OCI-LY7 (cell line): ENCODE data around the gene ROBO1.

ENCODE experiments used
- CTCF ChIP-seq: fragments of 200-600 bp; sonication (generic); conservative IDR thresholded peaks from 2 replicates; pipeline ENCODE4 v1.5.1; 2014; ENCODE audit warnings: mild to moderate bottlenecking, antibody characterized with exemption, low read length, moderate library complexity, mixed read lengths
- EZH2phosphoT487 ChIP-seq: fragments of 200-600 bp; sonication (generic); IDR thresholded peaks from 2 replicates; pipeline ENCODE4 v1.6.1; 2018; ENCODE audit warnings: low read depth, borderline replicate concordance, mild to moderate bottlenecking, mixed run types, antibody characterized with exemption, low read length, moderate library complexity, mixed read lengths

- TF ChIP-seq CTCF = no peak
- no peak for TF ChIP-seq EZH2phosphoT487
These were observed 425.8 kb downstream of the ROBO1 start for GRCh38 chr3:79341961-79342360.
